CD8-positive, alpha-beta memory T cell (primary cell): ENCODE measurements around the gene ITGAD. TPM values are rescaled to one million over a fixed set of nuclear protein-coding genes. Genes with fewer than 3 reads are reported as not detected.

Experiments used
- CTCF ChIA-PET: fragments of 350-600 bp; sonication (Branson Sonifier 250); formaldehyde crosslinking; loops from one replicate; lab custom pipeline; 2021; ENCODE audit warnings: antibody characterized with exemption; lab: Charles Lee
- POLR2A ChIA-PET: fragments of 350-600 bp; sonication (Branson Sonifier 250); formaldehyde crosslinking; loops from one replicate; lab custom pipeline; 2021; ENCODE audit warnings: antibody characterized with exemption; lab: Charles Lee
- DNase-seq, 5 donors: peaks; one replicate each; pipeline versions ENCODE4 v3.0.0 to v3.0.0-alpha.2; 2020 to 2022; ENCODE audit warnings: mixed read lengths in 1 of 5
- H3K27ac ChIP-seq: one replicate; pipeline ENCODE4 v1.7.0; 2013; ENCODE audit warnings: low read depth, mild to moderate bottlenecking, low read length, moderate library complexity
- H3K27me3 ChIP-seq: 2 replicates; pipeline ENCODE4 v1.7.0; 2013; ENCODE audit warnings: low read length, mild to moderate bottlenecking; ENCODE audit not compliant: insufficient read depth, poor library complexity, severe bottlenecking
- H3K36me3 ChIP-seq: 2 replicates; pipeline ENCODE4 v1.7.0; 2013; ENCODE audit warnings: mild to moderate bottlenecking, low read length, moderate library complexity; ENCODE audit not compliant: insufficient read depth
- H3K4me1 ChIP-seq: 2 replicates; pipeline ENCODE4 v1.7.0; 2013; ENCODE audit warnings: mild to moderate bottlenecking, low read length, moderate library complexity; ENCODE audit not compliant: insufficient read depth
- H3K4me3 ChIP-seq: 2 replicates; pipeline ENCODE4 v1.7.0; 2013; ENCODE audit warnings: mild to moderate bottlenecking, low read length
- H3K9me3 ChIP-seq: 2 replicates; pipeline ENCODE4 v1.7.0; 2013; ENCODE audit warnings: mild to moderate bottlenecking, low read length
- H3K27ac Mint-ChIP-seq, 8 donors: one replicate each; pipeline ENCODE4 v1.8.0; 2020 to 2021; ENCODE audit warnings: mixed read lengths in 8 of 8, mild to moderate bottlenecking in 6 of 8, inconsistent platforms in 3 of 8, moderate library complexity in 3 of 8
- H3K27me3 Mint-ChIP-seq, 2 donors: one replicate each; pipeline ENCODE4 v1.8.0; 2020 to 2021; ENCODE audit warnings: mixed read lengths in 2 of 2, mild to moderate bottlenecking in 1 of 2, moderate library complexity in 1 of 2
- H3K36me3 Mint-ChIP-seq, 3 donors: one replicate each; pipeline ENCODE4 v1.8.0; 2020 to 2021; ENCODE audit warnings: mixed read lengths in 3 of 3, inconsistent platforms in 1 of 3, mild to moderate bottlenecking in 1 of 3
- H3K4me1 Mint-ChIP-seq, 3 donors: one replicate each; pipeline ENCODE4 v1.8.0; 2020 to 2021; ENCODE audit warnings: mixed read lengths in 3 of 3, inconsistent platforms in 1 of 3, mild to moderate bottlenecking in 1 of 3
- H3K4me3 Mint-ChIP-seq, 7 donors: one replicate each; pipeline ENCODE4 v1.8.0; 2020 to 2021; ENCODE audit warnings: mixed read lengths in 7 of 7, mild to moderate bottlenecking in 6 of 7, moderate library complexity in 4 of 7, inconsistent platforms in 2 of 7
- H3K9me3 Mint-ChIP-seq, 5 donors: one replicate each; pipeline ENCODE4 v1.8.0; 2020 to 2022; ENCODE audit warnings: mixed read lengths in 5 of 5, mild to moderate bottlenecking in 3 of 5, moderate library complexity in 2 of 5, inconsistent platforms in 1 of 5
- polyA plus RNA-seq: library from polyadenylated mRNA; unstranded; fragments of 300-500 nt; fragmentation: Illumina TruSeq; gene quantifications from one replicate; pipeline ENCODE4 v1.2.3, GENCODE V29; 2021
- total RNA-seq, 2 experiments: library from RNA; stranded (reverse); gene quantifications; one replicate each; pipeline ENCODE4 v1.2.3, GENCODE V29; 2021

Gene ITGAD
- total and polyA plus RNA-seq, 3 experiments from 2014 or later: 0.12 TPM; not detected in 2

DNA sequence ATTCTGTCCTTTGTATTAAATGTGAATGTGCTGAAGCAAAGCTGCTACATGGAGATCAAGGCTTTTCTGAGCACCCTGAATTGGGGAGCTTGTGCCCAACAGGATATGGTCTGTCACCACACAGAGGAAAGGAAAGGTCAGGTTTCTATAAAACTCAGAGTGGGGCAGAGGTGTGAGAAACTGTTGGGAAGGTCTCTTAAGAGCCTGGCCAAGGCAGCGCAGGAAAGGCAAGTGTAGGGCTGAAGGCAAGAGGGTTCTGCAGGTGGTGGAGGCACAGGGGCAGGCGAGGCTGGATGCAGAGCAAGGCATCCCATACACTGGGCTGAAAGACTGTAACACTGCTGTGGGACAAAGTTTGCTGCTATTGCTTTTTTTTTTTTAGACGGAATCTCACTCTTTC, 26.9 kb downstream of the ITGAD start:
- peak overlapping the region in 3 of 8 donors; percentile 4 to 17 (median 14) for H3K27ac Mint-ChIP-seq
- peak overlapping the region in 6 of 7 donors; percentile 26 to 78 (median 60) for H3K4me3 Mint-ChIP-seq
- H3K27me3 ChIP-seq: no peaks in the 10 kb centered on the region
- peaks cover 53 to 68% (median 54%) of the 10 kb centered on the region in 3 donors for H3K4me1 Mint-ChIP-seq
- peaks cover 0 to 3% (median 0%) of the 10 kb centered on the region in 5 donors for H3K9me3 Mint-ChIP-seq
- peaks cover 24% of the 10 kb centered on the region for H3K4me1 ChIP-seq
- no peak overlapping the region for H3K27ac ChIP-seq
- ChIA-PET CTCF (no interaction called here), POLR2A (no interaction called here)
- no peak for DNase-seq
- H3K27me3 Mint-ChIP-seq: no peaks in the 10 kb centered on the region
- no peaks in the 10 kb centered on the region for H3K36me3 ChIP-seq
- peaks cover 0 to 4% (median 0%) of the 10 kb centered on the region in 3 donors for H3K36me3 Mint-ChIP-seq
- no peak overlapping the region for H3K4me3 ChIP-seq
- no peaks in the 10 kb centered on the region for H3K9me3 ChIP-seq

DNA sequence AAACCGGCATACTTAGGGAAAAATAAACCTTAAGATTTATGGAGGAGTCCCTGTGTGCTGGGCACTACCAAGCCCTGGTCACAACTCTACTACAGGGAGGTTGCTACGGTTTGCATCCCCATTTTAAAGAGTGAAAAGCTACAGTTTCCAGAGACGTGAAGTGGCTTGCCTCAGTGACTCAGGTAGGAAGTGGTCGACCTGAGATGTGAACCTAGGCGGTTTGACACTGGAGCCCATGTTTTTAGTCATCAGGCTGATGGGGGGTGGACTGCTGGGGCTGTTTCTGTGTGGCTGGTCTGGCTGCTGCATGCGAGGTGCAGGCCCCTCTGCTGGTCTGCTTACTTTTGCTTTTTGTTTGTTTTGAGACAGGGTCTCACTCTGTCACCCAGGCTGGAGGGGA, 28.5 kb downstream of the ITGAD start:
- Mint-ChIP-seq H3K36me3 (peaks cover 0 to 4% (median 0%) of the 10 kb centered on the region in 3 donors), H3K4me3 (peak overlapping the region in 6 of 7 donors; percentile 64 to 91 (median 78)), H3K9me3 (peaks cover 0 to 3% (median 0%) of the 10 kb centered on the region in 5 donors), H3K27me3 (peaks cover 0 to 4% of the 10 kb centered on the region in 2 donors), H3K4me1 (peaks cover 43 to 59% (median 45%) of the 10 kb centered on the region in 3 donors), H3K27ac (peak overlapping the region; percentile 57 to 92 (median 82))
- H3K4me3 ChIP-seq: no peak overlapping the region
- peak in 4 of 5 donors; percentile 37 to 81 (median 50) for DNase-seq
- H3K4me1 ChIP-seq: peaks cover 20% of the 10 kb centered on the region
- H3K9me3 ChIP-seq: no peaks in the 10 kb centered on the region
- CTCF ChIA-PET: interaction anchor here (1.1 to 1.7 kb wide), 2 partner anchors 34 to 39 kb away, joined by 3 read pairs; no protein-coding TSS in a partner anchor
- H3K36me3 ChIP-seq: no peaks in the 10 kb centered on the region
- H3K27ac ChIP-seq: no peak overlapping the region
- no peaks in the 10 kb centered on the region for H3K27me3 ChIP-seq
- POLR2A ChIA-PET: no interaction called here

DNA sequence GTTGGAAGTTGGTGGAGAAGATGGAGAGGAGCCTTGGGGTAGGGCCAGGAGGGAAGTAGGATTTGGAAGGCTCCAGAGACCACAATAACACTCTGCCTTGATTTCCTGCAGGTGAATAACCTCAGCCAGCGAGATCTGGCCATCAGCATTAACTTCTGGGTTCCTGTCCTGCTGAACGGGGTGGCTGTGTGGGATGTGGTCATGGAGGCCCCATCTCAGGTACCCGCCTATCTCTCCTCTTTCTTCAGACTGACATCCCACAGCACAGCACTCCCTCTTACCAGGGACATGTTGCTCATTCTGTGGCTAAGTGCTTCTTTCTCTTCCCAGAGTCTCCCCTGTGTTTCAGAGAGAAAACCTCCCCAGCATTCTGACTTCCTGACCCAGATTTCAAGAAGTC, 30.1 kb downstream of the ITGAD start:
- DNase-seq: no peak
- H3K36me3 ChIP-seq: no peaks in the 10 kb centered on the region
- H3K4me1 Mint-ChIP-seq: peaks cover 39 to 58% (median 42%) of the 10 kb centered on the region in 3 donors
- CTCF ChIA-PET: no interaction called here
- H3K27ac Mint-ChIP-seq: peak overlapping the region in 5 of 8 donors; percentile 30 to 65 (median 39)
- H3K27me3 ChIP-seq: no peaks in the 10 kb centered on the region
- no peak overlapping the region for H3K27ac ChIP-seq
- H3K27me3 Mint-ChIP-seq: peaks cover 0 to 4% of the 10 kb centered on the region in 2 donors
- H3K4me3 Mint-ChIP-seq: peak overlapping the region in 2 of 7 donors; percentile 33 to 46
- H3K9me3 ChIP-seq: no peaks in the 10 kb centered on the region
- no peaks in the 10 kb centered on the region for H3K9me3 Mint-ChIP-seq
- H3K4me3 ChIP-seq: no peak overlapping the region
- peaks cover 0 to under 1% (median 0%) of the 10 kb centered on the region in 3 donors for H3K36me3 Mint-ChIP-seq
- peaks cover 25% of the 10 kb centered on the region for H3K4me1 ChIP-seq
- POLR2A ChIA-PET: no interaction called here

DNA sequence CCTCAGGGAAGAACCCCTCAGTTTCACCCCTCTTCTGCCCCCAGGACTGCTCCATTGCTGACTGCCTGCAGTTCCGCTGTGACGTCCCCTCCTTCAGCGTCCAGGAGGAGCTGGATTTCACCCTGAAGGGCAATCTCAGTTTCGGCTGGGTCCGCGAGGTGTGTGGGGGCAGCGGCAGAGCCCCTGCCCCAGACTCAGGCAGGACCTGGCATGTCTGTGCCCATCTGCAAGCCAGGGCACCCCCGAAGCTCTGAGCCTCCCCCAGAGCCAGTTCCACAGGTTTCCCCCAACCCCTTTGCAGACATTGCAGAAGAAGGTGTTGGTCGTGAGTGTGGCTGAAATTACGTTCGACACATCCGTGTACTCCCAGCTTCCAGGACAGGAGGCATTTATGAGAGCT, 30.7 kb downstream of the ITGAD start:
- DNase-seq: no peak
- peak overlapping the region in 3 of 7 donors; percentile 33 to 45 (median 44) for H3K4me3 Mint-ChIP-seq
- peak overlapping the region in 1 of 8 donors; percentile 33 for H3K27ac Mint-ChIP-seq
- Histone ChIP-seq H3K27ac (no peak overlapping the region), H3K4me1 (peaks cover 25% of the 10 kb centered on the region), H3K9me3 (no peaks in the 10 kb centered on the region), H3K27me3 (no peaks in the 10 kb centered on the region), H3K4me3 (no peak overlapping the region), H3K36me3 (no peaks in the 10 kb centered on the region)
- H3K9me3 Mint-ChIP-seq: no peaks in the 10 kb centered on the region
- peaks cover 41 to 58% (median 42%) of the 10 kb centered on the region in 3 donors for H3K4me1 Mint-ChIP-seq
- CTCF ChIA-PET: no interaction called here
- POLR2A ChIA-PET: no interaction called here
- no peaks in the 10 kb centered on the region for H3K36me3 Mint-ChIP-seq
- peaks cover 0 to 4% of the 10 kb centered on the region in 2 donors for H3K27me3 Mint-ChIP-seq

DNA sequence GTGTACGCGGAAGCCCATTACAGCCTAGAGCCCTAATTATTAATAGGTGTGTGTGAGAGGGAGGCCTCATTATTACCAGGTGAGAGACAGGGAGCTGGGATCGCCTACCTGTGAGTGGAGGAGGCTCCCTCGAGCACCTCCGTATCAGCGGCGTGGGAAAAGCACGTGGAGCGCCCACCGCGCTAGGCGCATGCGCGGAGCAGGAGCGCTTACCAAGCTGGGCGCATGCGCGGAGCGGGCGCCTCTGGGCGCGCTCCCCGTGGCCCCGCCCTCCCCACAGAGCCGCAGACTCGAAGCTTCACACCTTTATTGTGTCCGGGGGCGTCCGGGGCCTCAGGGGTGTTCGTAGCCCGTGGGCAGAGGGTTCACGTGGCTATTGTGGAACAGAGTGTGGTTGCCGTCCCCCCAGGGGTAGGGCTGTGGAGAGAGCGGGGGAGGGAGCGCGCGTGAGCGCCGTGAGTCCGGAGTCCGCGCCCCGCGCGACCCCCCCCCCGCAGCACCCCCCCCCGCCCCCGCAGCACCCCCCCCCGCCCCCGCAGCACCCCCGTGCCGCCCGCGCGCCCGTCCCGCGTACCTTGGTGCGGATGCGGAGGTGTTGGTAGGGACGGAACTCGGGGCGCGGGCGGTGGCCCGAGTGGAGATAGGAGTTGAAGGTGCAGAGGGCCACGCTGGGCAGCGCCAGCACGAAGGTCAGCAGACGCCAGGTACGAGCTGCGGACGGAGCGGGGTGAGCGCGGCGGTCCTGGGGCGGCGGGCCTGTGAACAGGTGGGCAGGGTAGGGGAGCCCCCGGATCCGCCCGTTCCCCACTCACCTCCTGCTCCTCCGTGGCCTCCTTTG, 34.5 kb downstream of the ITGAD start:
- Histone ChIP-seq H3K9me3 (no peaks in the 10 kb centered on the region), H3K27ac (no peak overlapping the region), H3K4me1 (peaks cover 6% of the 10 kb centered on the region), H3K36me3 (no peaks in the 10 kb centered on the region), H3K27me3 (no peaks in the 10 kb centered on the region), H3K4me3 (no peak overlapping the region)
- Mint-ChIP-seq H3K27ac (peak overlapping the region in 3 of 8 donors; percentile 7 to 68 (median 58)), H3K36me3 (no peaks in the 10 kb centered on the region), H3K4me1 (peaks cover 14 to 33% (median 25%) of the 10 kb centered on the region in 3 donors), H3K4me3 (peak overlapping the region; percentile 19 to 85 (median 67)), H3K27me3 (peaks cover 0 to 4% of the 10 kb centered on the region in 2 donors), H3K9me3 (no peaks in the 10 kb centered on the region)
- peak; percentile 57 to 81 (median 70) for DNase-seq
- CTCF ChIA-PET: interaction anchor here (0.7 kb wide), 1 partner anchor 285 kb away, joined by 3 read pairs; no protein-coding TSS in a partner anchor
- POLR2A ChIA-PET: no interaction called here

DNA sequence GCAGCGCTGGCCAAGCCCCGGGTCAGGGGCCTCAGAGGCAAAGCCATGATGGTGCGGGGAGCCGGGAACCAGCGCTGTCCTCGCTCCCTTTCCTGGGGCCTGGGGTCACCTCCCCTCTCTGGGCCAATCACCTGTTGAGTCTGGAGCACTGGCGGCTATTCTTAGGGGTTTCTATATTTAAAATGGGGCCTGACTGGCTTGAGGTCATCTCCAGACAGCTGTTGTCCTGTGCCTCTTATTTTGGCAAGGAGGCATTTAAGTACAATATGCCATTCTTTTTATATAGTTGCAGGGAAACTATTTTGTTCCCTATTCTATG, 35.1 kb downstream of the ITGAD start, which contains the start of gene COX6A2:
Gene COX6A2 (minus strand): TSS at position 82 of the 319 bp plus-strand sequence. CDS start 35 bp downstream, at position 47.
- Histone ChIP-seq H3K4me3 (no peak within 1 kb of the TSS), H3K9me3 (no peaks in the 10 kb centered on the region), H3K36me3 (no peaks in the 10 kb centered on the region), H3K4me1 (peaks cover 5% of the 10 kb centered on the region), H3K27ac (no peak within 1 kb of the TSS), H3K27me3 (no peaks in the 10 kb centered on the region)
- peak within 1 kb of the TSS in 7 of 8 donors; percentile 7 to 97 (median 68) for H3K27ac Mint-ChIP-seq
- CTCF ChIA-PET: interaction anchor here (1.5 kb wide), 1 partner anchor 15 kb away, joined by 5 read pairs; the partner anchor contains the start of gene ZNF843
- peak within 1 kb of the TSS; percentile 58 to 85 (median 69) for H3K4me3 Mint-ChIP-seq
- H3K27me3 Mint-ChIP-seq: peaks cover 0 to 4% of the 10 kb centered on the region in 2 donors
- no peaks in the 10 kb centered on the region for H3K36me3 Mint-ChIP-seq
- POLR2A ChIA-PET: no interaction called here
- peaks cover 8 to 27% (median 21%) of the 10 kb centered on the region in 3 donors for H3K4me1 Mint-ChIP-seq
- no peak for DNase-seq
- no peaks in the 10 kb centered on the region for H3K9me3 Mint-ChIP-seq

DNA sequence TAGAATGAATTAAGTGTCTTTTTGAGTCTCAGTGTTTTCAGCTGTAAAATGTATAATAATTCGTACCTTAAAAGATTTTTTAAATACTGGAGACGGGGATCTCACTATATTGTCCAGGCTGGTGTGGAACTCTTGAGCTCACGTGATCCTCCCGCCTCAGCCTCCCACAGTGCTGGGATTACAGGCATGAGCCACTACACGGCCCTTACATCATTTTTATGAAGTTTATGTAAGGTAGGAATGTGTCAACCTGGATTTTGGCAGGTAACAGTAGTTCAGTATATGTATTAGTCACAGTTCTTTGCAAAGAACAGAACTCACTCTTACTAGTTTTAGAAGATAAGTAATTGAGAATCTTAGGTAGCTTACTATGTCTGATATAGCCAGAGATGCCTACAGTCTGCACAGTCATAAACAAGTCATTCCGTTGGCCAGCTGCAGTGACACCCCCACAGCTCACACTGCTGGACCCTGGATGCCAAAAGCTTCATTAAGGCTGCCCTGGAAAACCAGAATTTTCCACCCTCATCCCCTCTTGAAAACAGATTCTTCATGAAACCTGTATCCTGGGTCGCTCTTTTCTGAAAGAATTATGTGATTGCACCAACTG, 35.6 kb downstream of the ITGAD start:
- Mint-ChIP-seq H3K36me3 (no peaks in the 10 kb centered on the region), H3K9me3 (no peaks in the 10 kb centered on the region), H3K27me3 (peaks cover 0 to 4% of the 10 kb centered on the region in 2 donors), H3K4me1 (peaks cover 4 to 22% (median 18%) of the 10 kb centered on the region in 3 donors), H3K27ac (peak overlapping the region in 4 of 8 donors; percentile 26 to 68 (median 54)), H3K4me3 (peak overlapping the region in 5 of 7 donors; percentile 28 to 83 (median 59))
- no peak overlapping the region for H3K4me3 ChIP-seq
- H3K4me1 ChIP-seq: peaks cover 5% of the 10 kb centered on the region
- H3K9me3 ChIP-seq: no peaks in the 10 kb centered on the region
- no peak overlapping the region for H3K27ac ChIP-seq
- DNase-seq: no peak
- ChIA-PET CTCF (interaction anchor here (1.5 kb wide), 1 partner anchor 14 kb away, joined by 5 read pairs; the partner anchor contains the start of gene ZNF843), POLR2A (no interaction called here)
- H3K36me3 ChIP-seq: no peaks in the 10 kb centered on the region
- no peaks in the 10 kb centered on the region for H3K27me3 ChIP-seq
